ENCODE measurements around the gene NOD2.

DNA sequence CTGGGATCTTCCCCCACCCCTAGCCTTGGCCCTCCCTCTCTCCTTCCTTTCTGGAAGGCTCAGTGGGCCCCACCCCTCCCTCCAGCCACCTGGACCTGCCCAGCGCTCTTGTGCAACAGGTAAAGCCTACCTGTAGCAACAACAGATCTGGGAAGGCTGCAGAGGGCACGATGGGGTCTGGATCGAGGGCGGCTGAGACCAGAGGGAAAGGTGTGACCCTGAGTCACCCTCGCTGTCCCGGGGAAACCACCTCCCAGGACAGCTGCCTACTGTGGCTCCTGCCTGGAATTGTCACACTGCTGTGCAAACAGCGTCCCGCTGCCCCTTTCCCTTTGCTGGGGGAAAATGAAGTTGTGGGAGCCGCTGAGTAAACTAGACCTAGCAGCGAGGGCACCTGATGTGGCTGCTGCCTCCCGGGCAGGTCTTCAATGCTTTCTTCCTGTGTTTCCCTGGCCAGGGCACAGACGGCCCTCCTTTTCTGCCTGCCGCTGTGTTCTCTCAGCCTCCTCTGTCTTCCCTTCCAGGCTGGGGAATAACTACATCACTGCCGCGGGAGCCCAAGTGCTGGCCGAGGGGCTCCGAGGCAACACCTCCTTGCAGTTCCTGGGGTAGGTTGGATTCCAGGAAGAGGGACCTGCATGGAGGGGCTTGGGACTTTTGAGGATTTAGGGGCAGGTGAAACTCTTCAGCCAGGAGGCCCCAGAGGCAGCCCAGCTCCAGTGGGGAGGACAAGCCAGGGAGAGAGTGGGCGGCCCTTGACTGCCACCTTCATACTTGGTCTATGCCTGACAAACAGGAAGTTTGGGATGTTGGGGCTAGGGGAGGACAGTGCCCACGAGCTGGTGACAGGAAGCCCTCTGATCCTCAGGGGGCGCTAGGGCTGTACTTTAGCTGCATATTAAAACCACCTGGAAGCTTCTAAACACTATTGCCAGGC lies 26.3 kb downstream of the NOD2 start:
- TF ChIP-seq, protein P1, sequence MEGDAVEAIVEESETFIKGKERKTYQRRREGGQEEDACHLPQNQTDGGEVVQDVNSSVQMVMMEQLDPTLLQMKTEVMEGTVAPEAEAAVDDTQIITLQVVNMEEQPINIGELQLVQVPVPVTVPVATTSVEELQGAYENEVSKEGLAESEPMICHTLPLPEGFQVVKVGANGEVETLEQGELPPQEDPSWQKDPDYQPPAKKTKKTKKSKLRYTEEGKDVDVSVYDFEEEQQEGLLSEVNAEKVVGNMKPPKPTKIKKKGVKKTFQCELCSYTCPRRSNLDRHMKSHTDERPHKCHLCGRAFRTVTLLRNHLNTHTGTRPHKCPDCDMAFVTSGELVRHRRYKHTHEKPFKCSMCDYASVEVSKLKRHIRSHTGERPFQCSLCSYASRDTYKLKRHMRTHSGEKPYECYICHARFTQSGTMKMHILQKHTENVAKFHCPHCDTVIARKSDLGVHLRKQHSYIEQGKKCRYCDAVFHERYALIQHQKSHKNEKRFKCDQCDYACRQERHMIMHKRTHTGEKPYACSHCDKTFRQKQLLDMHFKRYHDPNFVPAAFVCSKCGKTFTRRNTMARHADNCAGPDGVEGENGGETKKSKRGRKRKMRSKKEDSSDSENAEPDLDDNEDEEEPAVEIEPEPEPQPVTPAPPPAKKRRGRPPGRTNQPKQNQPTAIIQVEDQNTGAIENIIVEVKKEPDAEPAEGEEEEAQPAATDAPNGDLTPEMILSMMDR (IDR thresholded peaks at IDR 0.05 in 2 of 3, conservative IDR thresholded peaks at IDR 0.05 in 1 of 3; ENCODE audit: borderline replicate concordance in 1 of 3, insufficient read depth in 1 of 3, low read depth in 2 of 3, low read length in 2 of 3) = no peak
- TF ChIP-seq EZH2phosphoT487 (IDR thresholded peaks at IDR 0.05; ENCODE audit: borderline replicate concordance) (no peak), JUND (IDR thresholded peaks at IDR 0.05) (no peak)
